ENCODE measurements around the gene PCYOX1L.
A peak's percentile ranks its signal among the peaks of the same experiment; 100 is the strongest.

Gene PCYOX1L

DNA sequence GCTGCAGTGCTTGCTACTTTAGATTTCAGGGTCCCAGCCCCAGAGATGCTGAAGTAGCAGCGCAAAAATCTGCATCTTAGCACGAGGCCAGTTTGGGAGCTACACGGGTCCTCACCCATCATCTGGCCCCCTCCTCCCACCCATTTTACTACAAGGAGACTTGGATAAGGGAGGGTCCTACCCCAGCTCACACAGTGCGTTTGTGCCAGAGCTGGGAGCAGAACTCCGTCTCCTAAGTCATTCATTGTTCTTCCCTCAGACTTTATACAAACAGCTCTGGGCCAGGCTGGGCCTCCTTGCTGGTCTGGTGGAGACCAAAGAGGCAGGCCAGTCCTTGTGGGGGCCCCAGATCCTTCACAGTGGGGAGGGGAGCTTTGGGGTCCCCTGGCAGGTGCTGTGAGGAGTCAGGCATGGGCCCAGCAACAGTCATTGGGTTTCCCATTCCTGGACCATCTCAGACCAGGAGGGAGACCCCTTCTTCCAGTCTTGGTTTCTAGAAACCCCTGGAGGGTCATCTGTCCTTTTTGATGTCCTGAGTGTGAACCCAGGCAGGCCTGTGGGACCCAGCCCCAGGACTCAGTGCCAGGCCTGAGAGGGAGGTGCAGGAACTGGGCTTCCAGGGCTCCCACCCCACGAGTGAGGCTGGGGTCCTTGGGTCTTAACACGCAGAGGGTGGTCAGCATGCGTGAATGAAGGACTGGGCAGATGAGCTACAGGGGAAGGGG, 23.6 kb downstream of the PCYOX1L start:
- H3K18ac ChIP-seq (ENCODE audit: low read length), result peak overlapping the region; percentile 34
- H2AFZ ChIP-seq (ENCODE audit: insufficient read depth, low read length, poor library complexity), result peak overlapping the region; percentile 65
- H2AK5ac ChIP-seq (ENCODE audit: low read length), result peak overlapping the region; percentile 61
- no CpG with 5 or more reads among the region's 8 CpGs for WGBS (ENCODE audit: extremely low coverage, insufficient coverage, insufficient read length)
- H3K23ac ChIP-seq (ENCODE audit: low read length), result no peak overlapping the region
- peaks cover 16% of the 10 kb centered on the region for H3K79me1 ChIP-seq (ENCODE audit: low read length)
- H2BK5ac ChIP-seq (ENCODE audit: low read depth, low read length, poor library complexity), result no peak overlapping the region
- no peak overlapping the region for H3K4ac ChIP-seq (ENCODE audit: low read depth, low read length)
- H4K8ac ChIP-seq (ENCODE audit: low read depth, low read length), result peak overlapping the region; percentile 66
- no peak overlapping the region for H4K12ac ChIP-seq (ENCODE audit: low read depth, low read length)
- peaks cover 24 to 26% of the 10 kb centered on the region in 2 experiments for H3K4me1 ChIP-seq (ENCODE audit: control insufficient read depth in 1 of 2, insufficient read depth in 2 of 2, low read length in 2 of 2)
- peak overlapping the region; percentile 46 for H4K91ac ChIP-seq (ENCODE audit: low read depth, low read length)
- H3K9me3 ChIP-seq (ENCODE audit: insufficient read depth, low read depth, low read length), result peaks cover 3% of the 10 kb centered on the region
- H3K27ac ChIP-seq (ENCODE audit: low read depth, low read length), result no peak overlapping the region
- no peaks in the 10 kb centered on the region for H3K36me3 ChIP-seq (ENCODE audit: control insufficient read depth in 1 of 2, insufficient read depth in 2 of 2, low read length in 2 of 2)
- H2BK120ac ChIP-seq (ENCODE audit: insufficient read depth, low read length, poor library complexity), result peak overlapping the region; percentile 44
- no peak for DNase-seq
- H3K4me3 ChIP-seq (ENCODE audit: low read depth, low read length), result no peak overlapping the region
- no peaks in the 10 kb centered on the region for H3K27me3 ChIP-seq (ENCODE audit: insufficient read depth, low read length)
- no peak overlapping the region for H3K9ac ChIP-seq (ENCODE audit: low read length)
- H3K14ac ChIP-seq (ENCODE audit: low read length), result peak overlapping the region; percentile 46
- peak overlapping the region; percentile 89 for H2BK12ac ChIP-seq (ENCODE audit: low read length)
- H3K79me2 ChIP-seq (ENCODE audit: control insufficient read depth, insufficient read depth, low read length, poor library complexity), result no peaks in the 10 kb centered on the region
- no peak overlapping the region for H3K4me2 ChIP-seq (ENCODE audit: low read length)

DNA sequence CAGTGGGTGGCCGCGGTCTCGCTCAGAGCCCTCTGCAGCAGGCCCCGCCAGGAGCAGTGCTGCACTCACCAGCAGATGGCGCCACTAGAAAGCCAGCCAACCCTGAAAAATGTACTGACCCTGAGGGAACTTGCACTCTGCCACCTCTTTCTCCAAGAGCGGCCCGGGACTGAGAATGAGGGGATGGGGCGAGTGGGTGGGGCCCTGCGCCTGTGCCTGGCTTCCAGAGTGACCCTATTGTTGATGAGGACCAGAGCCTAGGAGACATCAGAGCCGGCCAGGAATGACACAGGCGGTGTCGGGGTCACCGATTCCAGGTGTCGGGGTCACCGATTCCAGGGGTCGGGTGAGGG, 24.1 kb downstream of the PCYOX1L start:
- H3K14ac ChIP-seq (ENCODE audit: low read length), result no peak overlapping the region
- H4K12ac ChIP-seq (ENCODE audit: low read depth, low read length), result no peak overlapping the region
- H3K9ac ChIP-seq (ENCODE audit: low read length), result no peak overlapping the region
- peaks cover 18% of the 10 kb centered on the region for H3K79me1 ChIP-seq (ENCODE audit: low read length)
- H3K4ac ChIP-seq (ENCODE audit: low read depth, low read length), result no peak overlapping the region
- H3K4me2 ChIP-seq (ENCODE audit: low read length), result no peak overlapping the region
- DNase-seq, result peak; percentile 75 to 89
- no peak overlapping the region for H2BK5ac ChIP-seq (ENCODE audit: low read depth, low read length, poor library complexity)
- peak overlapping the region; percentile 34 for H3K18ac ChIP-seq (ENCODE audit: low read length)
- H3K27ac ChIP-seq (ENCODE audit: low read depth, low read length), result no peak overlapping the region
- H4K91ac ChIP-seq (ENCODE audit: low read depth, low read length), result peak overlapping the region; percentile 46
- H2AK5ac ChIP-seq (ENCODE audit: low read length), result no peak overlapping the region
- no peak overlapping the region for H3K4me3 ChIP-seq (ENCODE audit: low read depth, low read length)
- H4K8ac ChIP-seq (ENCODE audit: low read depth, low read length), result no peak overlapping the region
- H3K36me3 ChIP-seq (ENCODE audit: control insufficient read depth in 1 of 2, insufficient read depth in 2 of 2, low read length in 2 of 2), result no peaks in the 10 kb centered on the region
- no peaks in the 10 kb centered on the region for H3K27me3 ChIP-seq (ENCODE audit: insufficient read depth, low read length)
- peaks cover 3% of the 10 kb centered on the region for H3K9me3 ChIP-seq (ENCODE audit: insufficient read depth, low read depth, low read length)
- H2BK120ac ChIP-seq (ENCODE audit: insufficient read depth, low read length, poor library complexity), result no peak overlapping the region
- H3K79me2 ChIP-seq (ENCODE audit: control insufficient read depth, insufficient read depth, low read length, poor library complexity), result no peaks in the 10 kb centered on the region
- H3K23ac ChIP-seq (ENCODE audit: low read length), result no peak overlapping the region
- no CpG with 5 or more reads among the region's 16 CpGs for WGBS (ENCODE audit: extremely low coverage, insufficient coverage, insufficient read length)
- peak overlapping the region; percentile 65 for H2AFZ ChIP-seq (ENCODE audit: insufficient read depth, low read length, poor library complexity)
- peak overlapping the region; percentile 89 for H2BK12ac ChIP-seq (ENCODE audit: low read length)
- H3K4me1 ChIP-seq (ENCODE audit: control insufficient read depth in 1 of 2, insufficient read depth in 2 of 2, low read length in 2 of 2), result peaks cover 27 to 28% of the 10 kb centered on the region in 2 experiments

DNA sequence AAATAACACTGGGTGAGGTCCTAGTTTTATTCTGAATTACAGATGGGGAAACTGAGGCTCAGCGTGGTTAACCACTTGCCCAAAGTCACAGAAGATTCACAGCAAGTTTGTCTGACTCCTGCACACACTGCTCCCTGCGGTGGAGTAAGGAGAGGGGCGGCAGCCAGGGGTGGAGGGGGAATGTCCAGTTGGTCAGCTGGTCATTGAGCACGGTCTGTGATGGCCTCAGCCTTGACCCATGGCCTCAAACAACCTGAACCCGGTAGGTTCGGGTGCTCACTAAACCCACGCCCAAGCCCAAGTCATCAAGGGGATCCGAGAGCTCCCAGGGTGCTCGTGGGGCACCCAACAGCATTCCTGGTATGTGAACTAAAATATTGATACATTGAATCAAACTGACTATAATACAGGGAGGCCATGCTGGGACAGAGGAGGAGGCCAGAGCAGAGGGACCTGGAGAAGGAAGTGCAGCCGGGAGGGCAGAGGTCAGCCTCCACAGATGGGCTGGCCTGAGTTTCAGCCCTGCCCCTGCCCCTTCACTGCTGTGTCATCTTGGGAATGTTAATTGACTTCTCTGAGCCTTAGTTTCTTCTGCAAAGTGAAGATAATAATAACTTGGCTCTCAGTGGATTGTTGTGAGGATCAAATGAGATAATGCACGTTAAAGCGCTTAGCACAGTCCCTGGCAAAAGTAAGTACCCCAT, 24.8 kb downstream of the PCYOX1L start:
- H3K27ac ChIP-seq (ENCODE audit: low read depth, low read length), result no peak overlapping the region
- WGBS (ENCODE audit: extremely low coverage, insufficient coverage, insufficient read length), result no CpG with 5 or more reads among the region's 12 CpGs

DNA sequence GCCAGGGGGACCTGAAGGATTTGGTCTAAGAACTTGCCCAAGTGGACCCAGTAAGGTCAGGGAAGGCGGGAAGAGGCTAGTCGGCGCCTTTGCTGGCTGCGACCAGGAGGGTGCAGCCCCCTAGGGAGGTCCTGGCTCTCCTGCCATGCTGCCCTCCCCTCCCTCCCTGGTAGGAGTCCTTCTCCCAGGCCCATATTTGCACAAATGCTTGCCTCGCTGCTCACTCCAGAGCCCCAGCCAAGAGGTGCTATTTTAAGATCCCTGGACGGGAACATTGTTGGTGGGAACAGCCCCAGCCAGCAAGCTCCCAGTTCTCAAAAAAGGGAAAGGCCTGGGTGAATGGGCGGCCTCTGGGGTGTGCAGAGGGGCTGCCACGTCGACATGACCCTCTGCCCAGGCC, 25.6 kb downstream of the PCYOX1L start:
- no peak overlapping the region for H4K12ac ChIP-seq (ENCODE audit: low read depth, low read length)
- no peak for DNase-seq
- WGBS (ENCODE audit: extremely low coverage, insufficient coverage, insufficient read length), result no CpG with 5 or more reads among the region's 9 CpGs
- no peaks in the 10 kb centered on the region for H3K36me3 ChIP-seq (ENCODE audit: control insufficient read depth in 1 of 2, insufficient read depth in 2 of 2, low read length in 2 of 2)
- H3K23ac ChIP-seq (ENCODE audit: low read length), result no peak overlapping the region
- peaks cover 29 to 38% of the 10 kb centered on the region in 2 experiments for H3K4me1 ChIP-seq (ENCODE audit: control insufficient read depth in 1 of 2, insufficient read depth in 2 of 2, low read length in 2 of 2)
- H3K9me3 ChIP-seq (ENCODE audit: insufficient read depth, low read depth, low read length), result no peaks in the 10 kb centered on the region
- H3K4ac ChIP-seq (ENCODE audit: low read depth, low read length), result no peak overlapping the region
- H3K27me3 ChIP-seq (ENCODE audit: insufficient read depth, low read length), result no peaks in the 10 kb centered on the region
- H2BK120ac ChIP-seq (ENCODE audit: insufficient read depth, low read length, poor library complexity), result peak overlapping the region; percentile 66
- H4K91ac ChIP-seq (ENCODE audit: low read depth, low read length), result peak overlapping the region; percentile 71
- no peak overlapping the region for H3K9ac ChIP-seq (ENCODE audit: low read length)
- H3K4me2 ChIP-seq (ENCODE audit: low read length), result no peak overlapping the region
- no peak overlapping the region for H2BK5ac ChIP-seq (ENCODE audit: low read depth, low read length, poor library complexity)
- no peak overlapping the region for H3K4me3 ChIP-seq (ENCODE audit: low read depth, low read length)
- peaks cover 20% of the 10 kb centered on the region for H3K79me1 ChIP-seq (ENCODE audit: low read length)
- H3K14ac ChIP-seq (ENCODE audit: low read length), result peak overlapping the region; percentile 64
- peak overlapping the region; percentile 11 for H2BK12ac ChIP-seq (ENCODE audit: low read length)
- no peaks in the 10 kb centered on the region for H3K79me2 ChIP-seq (ENCODE audit: control insufficient read depth, insufficient read depth, low read length, poor library complexity)
- peak overlapping the region; percentile 58 for H2AK5ac ChIP-seq (ENCODE audit: low read length)
- peak overlapping the region; percentile 40 for H4K8ac ChIP-seq (ENCODE audit: low read depth, low read length)
- H3K18ac ChIP-seq (ENCODE audit: low read length), result peak overlapping the region; percentile 34
- H3K27ac ChIP-seq (ENCODE audit: low read depth, low read length), result no peak overlapping the region
- H2AFZ ChIP-seq (ENCODE audit: insufficient read depth, low read length, poor library complexity), result no peak overlapping the region

More for the DNA sequence above, 24.8 kb downstream of the PCYOX1L start:
- no peak overlapping the region for H3K4me3 ChIP-seq (ENCODE audit: low read depth, low read length)
- no peaks in the 10 kb centered on the region for H3K36me3 ChIP-seq (ENCODE audit: control insufficient read depth in 1 of 2, insufficient read depth in 2 of 2, low read length in 2 of 2)
- no peaks in the 10 kb centered on the region for H3K79me2 ChIP-seq (ENCODE audit: control insufficient read depth, insufficient read depth, low read length, poor library complexity)
- peak overlapping the region; percentile 5 for H4K8ac ChIP-seq (ENCODE audit: low read depth, low read length)
- H3K9me3 ChIP-seq (ENCODE audit: insufficient read depth, low read depth, low read length), result no peaks in the 10 kb centered on the region
- H3K14ac ChIP-seq (ENCODE audit: low read length), result no peak overlapping the region
- peak overlapping the region; percentile 45 for H4K91ac ChIP-seq (ENCODE audit: low read depth, low read length)
- H2BK12ac ChIP-seq (ENCODE audit: low read length), result peak overlapping the region; percentile 4
- H3K9ac ChIP-seq (ENCODE audit: low read length), result no peak overlapping the region
- H3K4me1 ChIP-seq (ENCODE audit: control insufficient read depth in 1 of 2, insufficient read depth in 2 of 2, low read length in 2 of 2), result peaks cover 29 to 31% of the 10 kb centered on the region in 2 experiments
- H2BK5ac ChIP-seq (ENCODE audit: low read depth, low read length, poor library complexity), result no peak overlapping the region
- no peak overlapping the region for H3K4me2 ChIP-seq (ENCODE audit: low read length)
- peaks cover 20% of the 10 kb centered on the region for H3K79me1 ChIP-seq (ENCODE audit: low read length)
- no peak overlapping the region for H3K23ac ChIP-seq (ENCODE audit: low read length)
- peak overlapping the region; percentile 64 for H2BK120ac ChIP-seq (ENCODE audit: insufficient read depth, low read length, poor library complexity)
- DNase-seq, result peak; percentile 37 to 61
- no peak overlapping the region for H2AK5ac ChIP-seq (ENCODE audit: low read length)
- no peaks in the 10 kb centered on the region for H3K27me3 ChIP-seq (ENCODE audit: insufficient read depth, low read length)
- no peak overlapping the region for H4K12ac ChIP-seq (ENCODE audit: low read depth, low read length)
- peak overlapping the region; percentile 50 for H2AFZ ChIP-seq (ENCODE audit: insufficient read depth, low read length, poor library complexity)
- no peak overlapping the region for H3K18ac ChIP-seq (ENCODE audit: low read length)
- H3K4ac ChIP-seq (ENCODE audit: low read depth, low read length), result no peak overlapping the region
